ENCODE results near the gene KLF12.

The KLF12 gene

DNA sequence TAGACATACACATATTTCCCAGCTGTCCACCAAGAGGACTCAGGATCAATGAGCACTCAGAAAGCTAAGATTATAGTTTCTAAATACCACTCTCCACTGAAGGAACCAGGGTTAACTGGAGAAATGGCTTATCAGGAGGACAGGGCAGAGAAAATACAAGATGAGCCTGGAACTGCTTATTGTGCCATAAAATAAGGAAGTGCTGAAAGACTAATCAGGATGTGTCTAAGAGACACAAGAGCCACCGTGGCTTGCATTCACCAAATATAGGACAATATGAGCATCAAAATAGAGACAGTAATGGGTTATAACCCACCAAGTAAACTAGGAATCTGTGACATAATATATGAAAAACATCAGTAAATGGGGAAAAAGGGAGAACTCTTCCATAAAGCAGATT, 32.8 kb downstream of the KLF12 start:
- DNase-seq = no peak

DNA sequence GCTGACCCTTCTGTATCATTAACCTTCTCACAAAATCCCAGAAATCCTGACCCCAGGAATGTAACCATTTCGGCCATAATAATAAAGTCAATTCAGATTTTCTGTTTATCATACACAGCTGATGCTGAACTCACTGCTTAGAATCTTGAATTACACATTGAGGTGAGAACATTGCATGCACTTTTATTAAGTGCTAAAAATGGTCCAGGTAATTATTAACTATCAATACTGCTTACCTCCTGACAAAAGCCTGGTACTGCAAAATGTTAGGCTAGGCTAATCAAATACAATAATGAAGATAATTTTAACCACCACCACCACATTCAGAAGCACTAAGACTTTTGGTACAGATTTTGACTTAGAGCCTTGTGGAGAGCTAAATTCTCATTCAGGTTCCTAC, 36.1 kb downstream of the KLF12 start:
- DNase-seq = no peak

DNA sequence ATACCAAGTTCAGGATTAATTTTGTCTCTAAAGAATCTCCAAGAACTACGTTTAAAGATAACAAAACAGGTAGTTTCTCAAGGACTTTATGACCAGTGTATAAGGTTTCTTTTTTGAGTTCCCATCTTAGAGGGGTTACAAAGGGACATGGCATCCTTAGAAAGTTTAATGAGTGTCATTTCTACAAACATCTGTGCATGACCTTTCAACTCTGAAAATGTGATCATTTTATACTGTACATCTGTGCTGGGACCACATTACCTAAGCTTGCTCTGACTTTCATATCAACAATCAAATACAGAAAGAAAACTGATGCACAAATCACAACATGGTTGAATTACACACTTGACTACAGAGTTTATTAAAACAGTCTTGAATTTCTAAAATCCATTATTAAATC, 37.1 kb downstream of the KLF12 start:
- DNase-seq = no peak

DNA sequence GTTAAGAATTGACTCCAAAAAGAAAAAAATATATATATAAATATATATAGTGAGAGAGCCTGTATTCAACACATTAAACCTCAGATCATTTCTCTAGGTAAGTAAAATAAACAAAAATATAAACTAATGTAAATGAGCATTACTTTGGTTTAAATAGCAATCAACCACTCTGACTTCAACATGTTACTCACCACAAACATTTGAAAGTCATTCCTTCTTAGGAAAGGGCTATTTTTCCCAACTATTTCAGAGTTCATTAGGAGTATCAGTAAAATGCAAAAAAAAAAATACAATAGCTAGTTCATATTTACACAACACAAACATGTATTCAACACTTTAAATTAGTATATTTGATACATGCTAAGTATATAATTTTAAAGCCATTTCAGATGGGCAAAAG, 40.5 kb downstream of the KLF12 start:
- DNase-seq = no peak

DNA sequence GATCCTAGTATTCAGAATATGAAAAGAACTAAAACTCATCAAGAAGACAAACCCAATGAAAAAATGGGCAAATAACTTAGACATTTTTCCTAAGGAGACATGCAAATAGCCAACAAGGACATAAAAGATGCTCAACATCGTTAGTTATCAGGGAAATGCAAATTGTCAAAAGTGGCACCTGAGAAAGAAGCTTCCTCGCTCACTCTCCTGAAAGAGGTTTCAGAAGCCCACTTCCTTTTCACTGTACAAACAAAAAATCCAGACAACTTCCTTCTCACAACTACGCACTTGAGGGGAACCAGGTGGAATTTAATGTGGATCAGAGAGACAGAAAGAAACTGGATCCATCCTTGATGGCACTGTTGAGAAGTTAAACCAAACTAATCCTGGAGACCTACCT, 41.5 kb downstream of the KLF12 start:
- no peak for DNase-seq

DNA sequence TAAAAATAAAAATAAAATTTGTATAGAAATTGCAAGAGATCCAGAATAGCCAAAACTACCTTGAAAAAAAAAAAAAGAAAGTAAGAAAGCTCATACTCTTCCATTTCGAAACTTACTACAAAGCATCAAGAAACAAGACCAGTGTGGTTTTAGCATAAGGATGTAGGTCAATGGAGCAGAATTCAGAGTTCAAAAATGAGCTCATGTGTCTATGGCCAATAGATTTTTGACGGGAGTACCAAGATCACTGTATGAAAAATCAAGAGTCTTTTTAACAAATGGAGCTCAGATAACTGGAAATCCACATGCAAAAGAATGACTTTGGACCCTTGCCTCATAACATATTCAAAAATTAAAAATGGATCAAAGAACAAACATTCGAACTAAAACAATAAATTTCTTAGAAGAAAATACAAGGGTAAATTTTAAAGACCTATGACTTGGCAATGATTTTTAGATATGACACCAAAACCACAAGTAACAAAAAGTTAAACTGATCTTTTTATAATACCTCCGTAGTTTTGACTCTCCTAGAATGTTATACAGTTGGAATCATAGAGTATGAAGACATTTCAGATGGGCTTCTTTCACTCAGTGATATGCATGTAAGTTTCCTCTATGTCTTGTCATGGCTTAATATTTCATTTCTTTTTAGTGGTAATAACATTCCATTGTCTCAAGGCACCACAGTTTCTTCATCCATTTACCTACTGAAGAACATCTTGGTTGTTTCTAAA, 43.2 kb downstream of the KLF12 start:
- DNase-seq = no peak

DNA sequence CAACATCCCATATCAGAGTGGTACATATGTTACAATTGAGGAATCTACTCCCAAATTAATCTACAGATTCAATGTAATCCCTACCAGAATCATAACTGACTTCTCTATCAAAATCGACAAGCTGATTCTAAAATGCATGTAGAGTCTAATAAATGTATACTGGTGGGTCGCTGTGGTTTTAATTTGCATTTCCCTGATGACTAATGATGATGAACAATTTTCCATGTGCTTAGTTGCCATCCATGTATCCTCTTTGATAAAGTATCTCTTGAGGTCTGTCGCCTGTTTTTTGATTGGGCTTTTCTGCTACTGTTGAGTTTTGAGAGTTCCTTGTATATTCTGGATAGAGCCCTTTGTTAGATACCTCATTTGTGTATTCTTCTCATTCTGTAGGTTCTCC, 43.8 kb downstream of the KLF12 start:
- no peak for DNase-seq

DNA sequence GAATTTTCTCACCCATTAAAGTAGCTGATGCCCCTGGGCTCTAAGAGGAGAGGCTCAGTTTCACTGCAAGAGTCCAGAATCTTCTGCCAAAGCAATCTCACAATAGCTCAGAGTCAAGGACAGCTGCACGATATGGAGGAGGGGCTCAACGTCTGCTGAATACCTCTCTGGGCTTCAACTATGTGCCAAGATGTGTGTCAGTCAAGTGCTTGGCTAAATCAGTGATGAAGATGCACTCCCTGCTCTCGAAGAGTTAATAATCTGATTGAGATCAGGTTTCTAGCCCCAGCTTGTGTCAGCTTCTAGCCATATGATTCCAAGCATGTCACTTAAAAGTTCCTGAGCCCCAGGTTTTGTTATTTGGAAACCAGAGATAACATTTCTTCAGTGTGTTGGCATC, 46.8 kb downstream of the KLF12 start:
- no peak for DNase-seq

All from NK-92 treated with Interleukin-12 subunit alpha and Interleukin-12 subunit beta, amount 100 ng/mL, for 24 hours (cell line).